ENCODE results near the gene CNN2.
A peak's percentile ranks its signal among the peaks of the same experiment; 100 is the strongest.

CNN2 gene

DNA sequence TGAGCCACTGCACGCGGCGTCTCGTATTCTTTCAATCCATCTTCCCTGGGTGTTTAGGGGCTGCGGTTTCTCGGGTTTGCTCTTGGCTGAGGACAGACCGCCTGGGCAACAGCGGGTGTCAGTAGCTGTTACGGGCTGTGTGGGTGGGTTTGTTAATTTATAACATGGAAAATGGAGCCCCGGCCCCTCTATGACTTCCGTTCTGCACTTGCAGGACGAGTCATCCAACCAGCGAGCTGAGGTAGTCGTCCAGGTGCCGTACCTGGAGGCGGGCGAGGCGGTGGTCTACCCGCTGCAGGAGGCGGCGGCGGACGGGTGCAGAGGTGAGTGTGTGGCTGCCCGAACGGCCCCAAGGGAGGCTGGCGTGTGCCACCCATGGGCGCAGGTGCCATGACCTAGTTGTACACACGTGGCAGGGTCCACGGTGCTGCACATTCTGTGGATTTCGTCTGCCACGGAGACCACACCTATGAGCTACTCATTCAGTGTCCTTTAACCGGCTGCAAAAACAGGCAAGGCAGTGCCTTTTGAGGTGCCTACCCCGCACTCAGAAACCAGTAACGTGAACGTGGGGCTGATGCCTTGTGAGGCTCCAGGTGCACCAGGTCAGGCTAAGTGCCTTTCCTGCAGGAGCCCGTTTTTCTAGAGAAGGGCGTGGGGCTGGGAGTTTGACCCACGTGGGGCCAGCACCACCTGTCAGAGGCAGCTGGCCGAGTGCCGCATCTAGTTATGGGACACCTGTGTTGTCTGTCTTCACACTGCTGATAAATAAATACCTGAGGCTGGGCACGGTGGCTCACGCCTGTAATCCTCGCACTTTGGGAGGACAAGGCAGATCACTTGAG lies 57.8 kb downstream of the CNN2 start:
- ChIA-PET CTCF (interaction anchor here (1.3 to 2.4 kb wide), 2 partner anchors 10 to 20 kb away, joined by 3 to 10 read pairs; no protein-coding TSS in a partner anchor), POLR2A (interaction anchor here (1.0 kb wide), 1 partner anchor 9 kb away, joined by 3 read pairs; no protein-coding TSS in a partner anchor)
- no peak for DNase-seq (ENCODE audit: extremely low spot score)
- TF ChIP-seq, protein P1, sequence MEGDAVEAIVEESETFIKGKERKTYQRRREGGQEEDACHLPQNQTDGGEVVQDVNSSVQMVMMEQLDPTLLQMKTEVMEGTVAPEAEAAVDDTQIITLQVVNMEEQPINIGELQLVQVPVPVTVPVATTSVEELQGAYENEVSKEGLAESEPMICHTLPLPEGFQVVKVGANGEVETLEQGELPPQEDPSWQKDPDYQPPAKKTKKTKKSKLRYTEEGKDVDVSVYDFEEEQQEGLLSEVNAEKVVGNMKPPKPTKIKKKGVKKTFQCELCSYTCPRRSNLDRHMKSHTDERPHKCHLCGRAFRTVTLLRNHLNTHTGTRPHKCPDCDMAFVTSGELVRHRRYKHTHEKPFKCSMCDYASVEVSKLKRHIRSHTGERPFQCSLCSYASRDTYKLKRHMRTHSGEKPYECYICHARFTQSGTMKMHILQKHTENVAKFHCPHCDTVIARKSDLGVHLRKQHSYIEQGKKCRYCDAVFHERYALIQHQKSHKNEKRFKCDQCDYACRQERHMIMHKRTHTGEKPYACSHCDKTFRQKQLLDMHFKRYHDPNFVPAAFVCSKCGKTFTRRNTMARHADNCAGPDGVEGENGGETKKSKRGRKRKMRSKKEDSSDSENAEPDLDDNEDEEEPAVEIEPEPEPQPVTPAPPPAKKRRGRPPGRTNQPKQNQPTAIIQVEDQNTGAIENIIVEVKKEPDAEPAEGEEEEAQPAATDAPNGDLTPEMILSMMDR (IDR thresholded peaks at IDR 0.05; ENCODE audit: control extremely low read depth, extremely low read depth, low read depth, missing control alignments) = no peak

DNA sequence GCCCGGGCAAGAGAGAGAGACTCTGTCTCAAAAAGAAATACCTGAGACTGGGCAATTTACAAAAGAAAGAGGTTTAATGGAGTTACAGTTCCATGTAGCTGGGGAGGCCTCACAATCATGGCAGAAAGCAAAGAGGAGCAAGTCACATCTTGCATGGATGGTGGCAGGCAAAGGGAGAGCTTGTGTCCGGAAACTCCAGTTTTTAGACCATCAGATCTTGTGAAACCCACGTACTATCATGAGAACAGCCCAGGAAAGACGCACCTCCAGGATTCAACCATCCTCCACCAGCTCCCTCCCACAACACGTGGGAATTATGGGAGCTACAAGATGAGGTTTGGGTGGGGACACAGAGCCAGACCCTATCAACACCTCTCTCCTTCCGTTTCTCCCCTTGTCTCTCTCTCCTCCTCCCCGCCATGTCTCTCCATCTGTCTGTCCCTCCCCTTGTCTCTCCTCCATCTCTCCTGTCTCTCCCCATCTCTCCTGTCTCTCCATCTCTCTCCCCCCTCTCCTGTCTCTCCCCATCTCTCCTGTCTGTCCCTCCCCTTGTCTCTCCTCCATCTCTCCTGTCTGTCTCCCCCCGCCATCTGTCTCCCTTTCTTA lies 58.7 kb downstream of the CNN2 start:
- CTCF ChIA-PET = interaction anchor here (0.9 to 2.4 kb wide), 4 partner anchors 9 to 21 kb away, joined by 3 to 10 read pairs (median 4); partner anchors contain the start of gene ARHGAP45
- POLR2A ChIA-PET = no interaction called here
- DNase-seq (ENCODE audit: extremely low spot score) = no peak
- TF ChIP-seq, protein P1 (IDR thresholded peaks at IDR 0.05; ENCODE audit: control extremely low read depth, extremely low read depth, low read depth, missing control alignments) = no peak

DNA sequence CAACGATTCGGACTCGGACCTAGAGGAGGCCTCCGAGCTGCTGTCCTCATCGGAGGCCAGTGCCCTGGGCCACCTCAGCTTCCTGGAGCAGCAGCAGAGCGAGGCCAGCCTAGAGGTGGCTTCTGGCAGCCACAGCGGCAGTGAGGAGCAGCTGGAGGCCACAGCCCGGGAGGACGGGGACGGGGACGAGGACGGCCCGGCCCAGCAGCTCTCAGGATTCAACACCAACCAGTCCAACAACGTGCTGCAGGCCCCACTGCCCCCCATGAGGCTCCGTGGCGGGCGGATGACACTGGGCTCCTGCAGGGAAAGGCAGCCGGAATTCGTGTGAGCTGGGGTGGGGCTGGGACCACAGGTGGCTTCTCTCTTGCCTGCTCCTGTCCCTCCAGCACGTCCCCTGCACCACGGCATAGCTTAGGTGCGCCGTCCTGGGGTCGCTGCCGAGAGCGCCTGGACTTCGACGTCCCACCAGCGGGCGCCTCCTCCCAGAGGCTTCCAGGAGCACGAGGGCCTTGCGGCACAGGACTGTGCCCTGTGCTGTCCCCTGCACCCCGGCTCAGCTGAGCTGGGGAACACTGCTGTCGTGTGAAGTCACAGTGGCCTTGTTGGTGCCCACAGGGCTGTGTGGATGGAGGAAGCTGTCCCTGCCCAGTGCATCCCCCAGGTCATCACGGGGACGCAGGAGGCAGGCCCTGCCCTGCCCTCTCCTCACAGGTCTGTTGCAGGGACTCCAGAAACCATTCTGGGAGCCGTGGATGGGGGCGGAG lies 59.5 kb downstream of the CNN2 start:
- no peak for DNase-seq (ENCODE audit: extremely low spot score)
- TF ChIP-seq, protein P1 (IDR thresholded peaks at IDR 0.05; ENCODE audit: control extremely low read depth, extremely low read depth, low read depth, missing control alignments) = no peak
- POLR2A ChIA-PET = interaction anchor here (0.7 kb wide), 1 partner anchor 123 kb away, joined by 3 read pairs; no protein-coding TSS in a partner anchor
- CTCF ChIA-PET = interaction anchor here (0.9 to 2.4 kb wide), 4 partner anchors 8 to 21 kb away, joined by 4 to 10 read pairs (median 4); partner anchors contain the start of gene ARHGAP45

DNA sequence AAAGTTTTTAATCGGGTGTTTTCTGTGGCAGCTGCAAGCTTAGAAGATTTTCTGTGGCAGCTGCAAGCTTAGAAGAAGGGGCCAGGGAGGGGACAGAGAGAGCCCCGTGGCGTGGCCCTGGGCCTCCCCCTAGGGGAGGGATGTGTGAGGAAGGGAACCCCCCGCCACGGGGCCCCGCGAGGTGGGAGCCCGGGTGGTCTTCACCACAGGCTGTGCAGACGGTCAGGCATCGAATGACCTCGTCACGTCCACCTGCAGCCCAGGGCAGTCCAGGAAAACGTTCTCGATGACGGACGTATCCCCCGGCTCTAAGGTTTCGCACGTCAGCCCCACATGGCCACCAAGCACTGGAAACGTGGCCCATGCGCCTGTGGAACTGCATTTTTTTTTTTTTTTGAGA lies 60.2 kb downstream of the CNN2 start:
- no peak for DNase-seq (ENCODE audit: extremely low spot score)
- TF ChIP-seq, protein P1 (IDR thresholded peaks at IDR 0.05; ENCODE audit: control extremely low read depth, extremely low read depth, low read depth, missing control alignments) = no peak
- CTCF ChIA-PET = interaction anchor here (1.1 to 2.0 kb wide), 4 partner anchors 8 to 158 kb away, joined by 4 to 5 read pairs (median 5); no protein-coding TSS in a partner anchor
- POLR2A ChIA-PET = interaction anchor here (0.7 kb wide), 1 partner anchor 123 kb away, joined by 3 read pairs; no protein-coding TSS in a partner anchor

DNA sequence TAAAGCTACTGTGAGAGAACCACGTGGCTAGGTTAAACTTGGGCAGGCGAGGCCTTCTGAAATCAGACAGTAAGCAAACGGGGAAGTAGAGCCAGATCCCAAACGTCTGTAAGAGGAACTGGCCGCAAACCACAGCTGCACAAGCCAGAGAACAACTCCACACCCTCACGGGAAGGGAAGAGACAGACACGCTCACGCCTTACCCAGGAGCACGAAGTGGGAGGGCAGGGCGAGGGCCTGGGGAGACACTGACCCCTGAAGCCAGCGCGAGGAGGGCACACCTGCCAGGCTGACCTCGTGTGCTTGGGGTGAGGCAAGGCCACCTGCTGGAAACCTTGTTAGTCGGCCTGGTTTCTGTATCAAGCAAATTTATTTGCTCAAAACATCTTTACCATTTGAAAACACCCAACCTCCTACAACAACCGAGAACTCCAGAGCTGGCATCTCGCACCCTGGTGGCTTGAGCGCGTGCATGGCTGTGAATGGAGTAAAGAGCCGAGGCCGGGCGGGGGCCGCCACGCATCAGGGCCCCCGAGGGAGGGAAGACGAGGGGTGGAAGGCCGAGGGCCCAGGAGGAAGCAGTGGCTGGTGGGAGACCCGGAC lies 61.5 kb downstream of the CNN2 start:
- ChIA-PET CTCF (interaction anchor here (1.1 to 2.0 kb wide), 5 partner anchors 9 to 157 kb away, joined by 3 to 5 read pairs (median 5); no protein-coding TSS in a partner anchor), POLR2A (interaction anchor here (0.7 to 1.0 kb wide), 2 partner anchors 13 to 21 kb away, joined by 4 read pairs; no protein-coding TSS in a partner anchor)
- DNase-seq (ENCODE audit: extremely low spot score) = no peak
- TF ChIP-seq, protein P1 (IDR thresholded peaks at IDR 0.05; ENCODE audit: control extremely low read depth, extremely low read depth, low read depth, missing control alignments) = peak; percentile 7
